GM18508 (cell line): Measurements from ENCODE around the gene DIDO1.
"Not testable (repeated sequence)": the region's sequence is repeated elsewhere in the genome, so short reads cannot be mapped to it uniquely, and the experiment has no call there.

Source experiments
- ATAC-seq: cut with Tn5 transposase; IDR thresholded peaks from one replicate; pipeline ENCODE4 v1.9.1; 2021; ENCODE audit warnings: moderate number of reproducible peaks; ENCODE audit not compliant: insufficient read depth, unreplicated experiment

The DIDO1 gene

GRCh38 chr20:62860924-62861691 lies 65.2 kb downstream of the DIDO1 start:
- ATAC-seq: no peak

DNA sequence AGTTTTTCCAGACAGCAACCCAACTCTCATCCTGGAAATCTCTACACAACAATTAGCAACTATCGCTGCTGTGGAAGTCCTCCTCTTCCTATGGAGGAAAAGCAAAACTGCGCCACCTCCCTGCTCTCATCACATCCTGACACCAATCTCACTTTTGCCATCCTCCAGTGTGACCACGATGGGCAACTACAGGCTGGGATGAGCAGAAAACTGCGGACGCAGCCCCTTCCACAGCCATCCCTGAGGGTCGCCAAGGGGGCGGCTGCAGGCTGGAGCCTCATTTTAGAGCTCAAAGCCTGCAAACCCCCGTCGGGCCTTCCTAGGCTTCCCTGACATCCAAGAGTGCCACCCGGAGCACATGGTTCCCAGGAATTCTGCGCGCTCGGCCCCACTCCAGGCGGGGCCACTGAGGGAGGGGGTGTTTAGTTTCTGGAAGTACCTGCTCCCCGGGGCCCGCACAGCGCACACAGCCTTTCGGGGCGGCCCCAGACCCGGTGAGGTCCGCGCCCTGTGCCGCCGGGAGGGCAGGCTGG lies 65.8 kb downstream of the DIDO1 start:
- ATAC-seq: no peak

- ATAC-seq: no peak
These were observed 66.6 kb downstream of the DIDO1 start for GRCh38 chr20:62859721-62860120.

DNA sequence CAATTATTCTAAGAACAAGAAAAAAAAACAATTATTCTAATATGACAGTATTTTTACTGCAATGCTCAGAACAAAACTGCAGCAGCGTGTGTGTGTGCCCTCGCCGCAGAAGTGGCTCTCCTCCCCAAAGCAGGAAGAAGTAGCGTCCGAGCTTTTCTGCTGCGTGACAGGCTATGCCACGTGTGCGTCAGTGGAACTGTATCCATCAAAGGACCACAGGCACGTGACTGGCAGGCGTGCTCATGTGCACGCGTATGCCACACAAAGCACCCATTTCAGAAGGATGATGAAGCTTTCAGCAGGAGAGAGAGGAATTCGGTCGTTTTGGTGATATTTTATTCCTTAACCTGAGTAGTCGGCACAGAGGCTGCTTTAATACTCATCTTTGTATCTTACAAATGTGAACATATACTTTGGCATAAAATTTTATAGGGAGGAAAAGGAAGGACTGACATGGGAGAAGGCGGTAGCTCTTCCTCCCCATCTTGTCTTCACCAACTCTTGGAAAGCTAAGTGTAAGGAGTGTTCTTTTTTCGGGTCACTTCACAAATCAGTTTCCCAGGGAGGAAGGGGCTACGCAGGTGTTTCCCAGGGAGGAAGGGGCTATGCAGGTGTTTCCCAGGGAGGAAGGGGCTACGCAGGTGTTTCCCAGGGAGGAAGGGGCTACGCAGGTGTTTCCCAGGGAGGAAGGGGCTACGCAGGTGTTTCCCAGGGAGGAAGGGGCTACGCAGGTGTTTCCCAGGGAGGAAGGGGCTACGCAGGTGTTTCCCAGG lies 68.1 kb downstream of the DIDO1 start:
- no peak for ATAC-seq

GRCh38 chr20:62856931-62857619 lies 69.2 kb downstream of the DIDO1 start:
- ATAC-seq: no peak

DNA sequence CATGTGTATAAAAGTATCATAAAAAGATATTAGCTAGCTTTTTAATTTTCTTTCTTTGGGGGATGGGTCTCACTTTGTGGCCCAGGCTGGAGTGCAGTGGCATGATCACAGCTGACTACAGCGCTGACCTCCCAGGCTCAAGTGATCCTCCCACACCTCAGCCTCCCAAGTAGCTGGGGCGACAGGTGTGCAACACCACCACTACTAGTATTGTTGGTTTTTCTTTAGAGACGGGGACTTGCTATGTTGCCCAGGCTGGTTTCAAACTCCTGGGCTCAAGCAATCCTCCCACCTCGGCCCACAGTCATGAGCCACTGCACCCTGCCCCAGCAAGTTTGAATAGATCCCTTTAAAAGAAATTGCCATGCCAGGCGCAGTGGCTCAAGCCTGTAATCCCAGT lies 71.2 kb downstream of the DIDO1 start:
- ATAC-seq: no peak

GRCh38 chr20:62854121-62854520 lies 72.2 kb downstream of the DIDO1 start:
- ATAC-seq: no peak

- not testable (repeated sequence) for ATAC-seq
These were observed 73.0 kb downstream of the DIDO1 start for GRCh38 chr20:62853304-62853703.

DNA sequence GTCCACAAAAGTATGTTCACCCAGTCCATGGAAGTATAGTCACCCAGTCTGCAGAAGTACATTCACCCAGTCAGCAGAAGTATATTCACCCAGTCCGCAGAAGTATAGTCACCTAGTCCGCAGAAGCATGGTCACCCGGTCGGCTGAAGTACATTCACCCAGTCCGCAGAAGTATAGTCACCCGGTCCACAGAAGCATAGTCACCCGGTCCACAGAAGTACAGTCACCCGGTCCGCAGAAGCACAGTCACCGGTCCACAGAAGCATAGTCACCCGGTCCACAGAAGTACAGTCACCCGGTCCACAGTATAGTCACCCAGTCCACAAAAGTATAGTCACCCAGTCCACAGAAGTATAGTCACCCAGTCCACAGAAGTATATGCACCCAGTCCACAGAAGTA lies 73.5 kb downstream of the DIDO1 start:
- no peak for ATAC-seq

GRCh38 chr20:62852196-62852595 lies 74.1 kb downstream of the DIDO1 start:
- ATAC-seq: no peak

DNA sequence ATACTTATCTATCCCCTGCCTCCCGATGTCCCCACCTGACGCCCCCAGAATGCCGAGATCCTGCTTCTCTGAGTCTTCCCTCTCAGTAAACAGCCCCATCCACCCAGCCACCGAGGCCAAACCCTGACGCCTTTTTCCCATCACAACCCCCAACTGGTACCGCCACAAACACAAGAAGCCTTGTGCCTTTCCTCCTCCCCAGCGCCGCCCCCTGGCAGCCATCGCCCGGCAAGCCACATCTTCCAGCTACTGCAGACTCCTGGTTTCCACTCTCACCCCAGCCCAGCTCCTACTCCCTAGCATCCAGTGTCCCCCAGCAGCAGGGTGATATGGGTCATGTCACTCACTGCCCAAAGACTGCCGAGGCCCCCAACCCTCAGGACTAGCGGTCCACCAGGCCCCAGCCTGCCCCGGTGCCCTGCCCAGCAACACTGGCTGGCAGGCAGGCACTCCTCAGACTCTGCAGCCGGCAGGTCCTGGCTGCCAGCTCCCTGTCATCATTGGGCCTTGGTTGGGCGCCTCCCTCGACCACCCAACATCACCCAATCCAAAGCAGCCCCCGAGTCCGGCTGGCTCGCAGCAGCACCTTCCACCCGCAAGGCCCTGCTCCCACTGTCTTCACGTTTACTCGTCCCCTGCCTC lies 75.9 kb downstream of the DIDO1 start:
- ATAC-seq: no peak

- ATAC-seq: no peak
These were observed 76.9 kb downstream of the DIDO1 start for GRCh38 chr20:62849431-62849830.

DNA sequence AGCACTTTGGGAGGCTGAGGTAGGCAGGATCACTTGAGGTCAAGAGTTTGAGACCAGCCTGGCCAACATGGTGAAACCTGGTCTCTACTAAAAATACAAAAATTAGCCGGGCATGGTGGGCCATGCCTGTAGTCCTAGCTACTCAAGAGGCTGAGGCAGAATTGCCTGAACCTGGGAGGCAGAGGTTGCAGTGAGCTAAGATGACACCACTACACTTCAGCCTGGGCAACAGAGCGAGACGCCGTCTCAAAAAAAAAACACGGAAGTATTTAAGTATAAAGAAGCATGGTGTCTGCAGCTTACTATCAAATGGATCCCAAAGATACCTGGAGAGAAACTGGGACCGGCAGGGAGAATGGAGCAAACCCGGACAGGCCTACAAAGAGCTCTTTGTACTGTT lies 77.4 kb downstream of the DIDO1 start:
- not testable (repeated sequence) for ATAC-seq

GRCh38 chr20:62846166-62846890 lies 80.0 kb downstream of the DIDO1 start:
- ATAC-seq: no peak

DNA sequence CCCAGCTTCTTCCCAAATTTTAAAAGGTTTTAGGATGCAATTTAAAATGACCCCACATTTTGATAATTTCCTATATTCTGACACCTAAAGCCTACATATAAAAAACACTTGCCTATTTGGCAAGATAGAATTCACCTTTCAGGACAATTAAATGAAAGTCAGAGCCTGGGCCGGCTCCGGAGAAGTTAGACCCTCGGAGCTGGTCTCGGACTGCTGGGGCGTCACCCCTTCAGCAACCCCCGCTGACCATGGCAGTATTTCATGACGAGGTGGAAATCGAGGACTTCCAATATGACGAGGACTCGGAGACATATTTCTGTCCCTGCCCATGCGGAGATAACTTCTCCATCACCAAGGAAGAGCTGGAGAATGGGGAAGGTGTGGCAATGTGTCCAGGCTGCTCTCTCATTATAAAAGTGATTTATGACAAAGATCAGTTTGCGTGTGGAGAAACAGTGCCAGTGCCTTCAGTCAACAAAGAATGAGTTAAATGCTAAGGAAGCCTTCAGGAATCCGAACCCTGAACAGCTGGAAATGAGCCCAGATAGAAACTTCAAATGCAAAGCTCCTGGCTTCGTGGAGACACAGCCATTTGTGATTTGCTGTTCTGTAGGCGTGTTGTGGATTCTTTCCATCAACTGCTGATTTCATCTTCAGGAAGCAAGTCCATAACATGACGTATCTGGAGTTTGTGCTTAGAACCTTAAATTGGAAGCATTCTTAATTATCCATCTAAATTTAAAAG lies 80.7 kb downstream of the DIDO1 start:
- ATAC-seq: no peak

DNA sequence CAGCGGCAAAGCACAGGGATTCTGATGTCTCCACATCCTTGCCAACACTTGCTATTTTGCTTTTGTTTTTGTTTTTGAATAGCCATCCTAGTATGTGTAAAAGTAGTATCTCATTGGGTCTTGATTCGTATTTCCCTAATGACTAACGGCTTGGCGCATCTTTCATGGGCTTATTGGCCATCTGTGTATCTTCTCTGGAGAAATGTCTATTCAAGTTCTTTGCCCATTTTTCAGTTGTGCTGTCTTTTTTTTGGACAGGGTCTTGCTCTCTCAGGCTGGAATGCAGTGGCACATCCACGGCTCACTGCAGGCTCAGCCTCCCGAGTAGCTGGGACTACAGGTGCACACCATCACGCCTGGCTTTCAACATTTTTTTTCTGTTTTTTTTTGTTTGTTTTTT lies 82.1 kb downstream of the DIDO1 start:
- no peak for ATAC-seq

- no peak for ATAC-seq
These were observed 82.6 kb downstream of the DIDO1 start for GRCh38 chr20:62843656-62844055.

DNA sequence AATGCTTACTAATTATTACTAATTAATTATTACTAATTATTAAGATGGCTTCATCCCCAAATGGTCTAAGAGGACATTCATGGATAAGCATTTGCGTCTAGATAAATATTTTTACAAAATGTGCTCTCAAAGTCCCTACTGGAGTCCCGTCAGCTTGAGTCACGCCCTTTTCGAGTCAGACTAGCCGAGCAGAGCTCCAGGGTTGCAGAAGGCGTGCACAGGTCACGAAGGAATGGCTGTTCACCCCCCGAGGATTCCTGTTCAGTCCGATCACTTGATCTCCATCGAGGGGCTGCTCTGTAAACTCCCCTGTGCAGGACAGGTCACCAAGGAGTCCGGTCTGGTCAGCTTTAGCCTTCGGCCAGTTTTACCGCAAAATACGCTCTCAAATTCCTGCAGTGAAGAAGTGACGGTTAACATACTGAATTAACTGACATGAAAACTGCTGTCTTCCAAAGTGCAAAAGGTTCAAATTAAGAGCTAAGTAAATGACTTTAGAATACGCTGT lies 84.5 kb downstream of the DIDO1 start:
- ATAC-seq: no peak
